NCI-H1105 treated with DMSO at 0.1 percent for 48 hours (cell line): ENCODE data around the gene ATP1A4.
"Not testable (repeated sequence)": the region's sequence is repeated elsewhere in the genome, so short reads cannot be mapped to it uniquely, and the experiment has no call there.

Source experiments
- DNase-seq: peaks from one replicate; lab custom pipeline; 2025; lab: John Stamatoyannopoulos, UW

Gene ATP1A4

GRCh38 chr1:160123726-160124125, 27.7 kb upstream of the ATP1A4 start:
- DNase-seq: no peak

- DNase-seq: no peak
These were observed 26.5 kb upstream of the ATP1A4 start for GRCh38 chr1:160124705-160125478.

DNA sequence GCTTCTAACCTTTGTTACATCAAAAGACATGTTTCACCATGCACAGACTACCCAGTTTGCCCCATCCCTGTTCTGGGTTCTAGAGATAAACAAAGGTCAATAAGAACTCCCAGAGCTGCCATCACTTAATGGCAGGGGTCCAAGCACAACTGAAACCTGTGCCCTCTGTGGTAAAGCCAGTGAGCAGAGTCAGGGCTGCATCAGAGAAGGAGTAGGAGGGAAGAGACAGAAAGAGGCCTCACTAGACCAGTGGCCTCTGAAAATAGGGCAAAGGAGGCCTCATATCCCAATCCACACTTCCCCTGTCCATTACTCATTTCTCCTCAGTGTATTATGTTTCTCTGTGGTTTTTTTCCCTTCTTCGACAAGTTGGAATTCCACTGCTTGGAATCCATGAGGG, 25.7 kb upstream of the ATP1A4 start:
- DNase-seq: no peak

DNA sequence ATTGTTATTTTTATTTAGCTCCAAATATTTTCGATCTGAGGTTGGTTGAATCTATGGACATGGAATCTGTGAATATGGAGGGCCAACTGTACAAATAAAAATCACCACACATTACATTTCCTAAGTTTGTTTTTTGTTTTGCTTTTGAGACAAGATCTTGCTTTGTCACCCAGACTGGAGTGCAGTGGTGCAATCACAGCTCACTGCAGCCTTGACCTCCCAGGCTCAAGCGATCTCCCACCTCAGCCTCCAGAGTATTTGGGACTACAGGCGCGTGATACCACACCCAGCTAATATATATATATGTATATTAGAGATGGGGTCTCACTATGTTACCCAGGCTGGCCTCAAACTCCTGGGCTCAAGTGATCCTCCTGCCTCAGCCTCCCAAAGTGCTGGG, 25.1 kb upstream of the ATP1A4 start:
- not testable (repeated sequence) for DNase-seq

GRCh38 chr1:160127381-160127780, 24.0 kb upstream of the ATP1A4 start:
- no peak for DNase-seq

- no peak for DNase-seq
These were observed 23.4 kb upstream of the ATP1A4 start for GRCh38 chr1:160127865-160128523.

DNA sequence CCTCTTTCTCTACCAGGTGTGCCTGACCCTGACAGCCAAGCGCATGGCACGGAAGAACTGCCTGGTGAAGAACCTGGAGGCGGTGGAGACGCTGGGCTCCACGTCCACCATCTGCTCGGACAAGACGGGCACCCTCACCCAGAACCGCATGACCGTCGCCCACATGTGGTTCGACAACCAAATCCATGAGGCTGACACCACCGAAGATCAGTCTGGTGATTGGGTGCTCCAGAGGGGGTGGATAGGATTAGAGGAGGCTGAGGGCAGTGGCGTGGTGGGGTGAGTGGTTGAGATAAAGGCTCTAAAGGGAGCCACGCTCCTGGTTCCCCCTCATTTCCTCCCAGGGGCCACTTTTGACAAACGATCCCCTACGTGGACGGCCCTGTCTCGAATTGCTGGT, 22.8 kb upstream of the ATP1A4 start:
- DNase-seq: no peak

DNA sequence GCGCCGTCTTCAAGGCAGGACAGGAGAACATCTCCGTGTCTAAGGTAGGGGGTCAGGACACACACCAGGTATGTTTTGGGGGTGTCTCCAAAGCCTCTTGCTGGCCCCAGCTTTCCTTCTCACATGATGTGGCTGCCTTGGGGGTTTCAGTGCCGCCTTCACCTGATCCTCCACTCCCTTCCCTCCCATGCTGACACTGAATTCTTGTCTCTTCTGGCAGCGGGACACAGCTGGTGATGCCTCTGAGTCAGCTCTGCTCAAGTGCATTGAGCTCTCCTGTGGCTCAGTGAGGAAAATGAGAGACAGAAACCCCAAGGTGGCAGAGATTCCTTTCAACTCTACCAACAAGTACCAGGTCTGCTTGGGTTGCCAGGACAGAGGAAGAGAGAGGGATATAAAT, 22.4 kb upstream of the ATP1A4 start:
- DNase-seq: no peak

- no peak for DNase-seq
These were observed 21.8 kb upstream of the ATP1A4 start for GRCh38 chr1:160129558-160129957.

- no peak for DNase-seq
These were observed 21.4 kb upstream of the ATP1A4 start for GRCh38 chr1:160129966-160130365.

- DNase-seq: no peak
These were observed 20.9 kb upstream of the ATP1A4 start for GRCh38 chr1:160130486-160130885.

GRCh38 chr1:160130939-160131338, 20.5 kb upstream of the ATP1A4 start:
- no peak for DNase-seq

DNA sequence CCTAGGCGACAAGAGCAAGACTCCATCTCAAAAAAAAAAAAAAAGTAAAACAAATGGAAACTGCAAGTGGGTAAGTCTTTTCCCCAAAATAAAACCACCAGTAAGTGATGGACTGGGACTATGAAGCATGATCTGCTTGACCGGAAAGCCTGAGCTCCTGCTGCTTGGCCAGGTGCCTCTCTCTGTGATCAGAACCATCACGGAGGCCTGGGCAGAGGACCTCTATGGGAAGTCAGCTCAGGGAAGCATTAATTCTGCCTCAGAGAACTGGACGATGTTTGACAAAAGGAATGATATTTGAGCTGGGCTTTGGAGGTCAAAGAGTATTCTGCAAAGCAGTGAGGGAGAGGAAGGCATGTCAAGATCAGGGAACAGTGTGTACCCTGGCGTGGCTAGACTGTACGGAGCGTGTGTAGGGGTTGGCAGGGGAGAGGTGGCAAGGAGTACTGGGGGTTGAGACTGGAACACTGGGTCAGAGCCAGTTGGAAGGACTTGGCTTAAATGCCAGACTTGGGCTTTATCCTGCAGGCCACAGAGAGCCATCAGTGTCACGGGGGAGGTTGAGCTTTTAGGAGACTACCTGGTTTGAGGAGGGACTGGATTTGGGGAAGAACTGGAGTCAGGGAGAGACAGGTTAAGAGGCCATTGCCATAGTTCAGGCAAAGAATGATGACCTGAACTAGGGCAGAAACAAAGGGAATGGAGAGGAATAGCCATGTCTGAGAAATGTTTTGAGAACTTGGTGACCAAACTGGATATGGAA, 19.4 kb upstream of the ATP1A4 start:
- DNase-seq: no peak

- no peak for DNase-seq
These were observed 17.2 kb upstream of the ATP1A4 start for GRCh38 chr1:160133990-160134770.

DNA sequence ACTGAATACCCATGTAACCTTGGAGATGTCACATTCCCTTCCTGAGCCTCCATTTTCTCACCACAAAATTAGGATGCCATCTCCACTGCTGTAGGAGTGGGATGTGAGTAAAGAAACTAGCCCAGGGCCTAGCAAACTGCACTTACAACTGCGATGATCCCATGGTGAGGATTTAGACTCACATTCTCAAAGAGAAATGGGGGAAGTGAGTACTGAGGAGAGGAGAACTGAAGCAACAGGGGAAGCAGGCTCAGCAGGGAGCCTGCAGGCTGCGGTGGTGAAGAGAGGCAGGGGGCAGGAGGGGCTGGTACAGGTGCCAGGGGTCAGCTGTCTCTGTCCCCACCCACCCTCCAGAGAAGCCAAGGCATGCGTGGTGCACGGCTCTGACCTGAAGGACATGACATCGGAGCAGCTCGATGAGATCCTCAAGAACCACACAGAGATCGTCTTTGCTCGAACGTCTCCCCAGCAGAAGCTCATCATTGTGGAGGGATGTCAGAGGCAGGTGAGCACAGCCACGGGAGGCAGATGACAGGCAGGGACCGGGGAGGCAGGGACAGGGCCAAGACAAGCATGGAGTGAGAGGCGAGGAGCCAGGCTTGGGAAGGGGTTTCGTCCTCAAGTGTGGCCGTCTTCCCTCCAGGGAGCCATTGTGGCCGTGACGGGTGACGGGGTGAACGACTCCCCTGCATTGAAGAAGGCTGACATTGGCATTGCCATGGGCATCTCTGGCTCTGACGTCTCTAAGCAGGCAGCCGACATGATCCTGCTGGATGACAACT, 16.4 kb upstream of the ATP1A4 start:
- no peak for DNase-seq

DNA sequence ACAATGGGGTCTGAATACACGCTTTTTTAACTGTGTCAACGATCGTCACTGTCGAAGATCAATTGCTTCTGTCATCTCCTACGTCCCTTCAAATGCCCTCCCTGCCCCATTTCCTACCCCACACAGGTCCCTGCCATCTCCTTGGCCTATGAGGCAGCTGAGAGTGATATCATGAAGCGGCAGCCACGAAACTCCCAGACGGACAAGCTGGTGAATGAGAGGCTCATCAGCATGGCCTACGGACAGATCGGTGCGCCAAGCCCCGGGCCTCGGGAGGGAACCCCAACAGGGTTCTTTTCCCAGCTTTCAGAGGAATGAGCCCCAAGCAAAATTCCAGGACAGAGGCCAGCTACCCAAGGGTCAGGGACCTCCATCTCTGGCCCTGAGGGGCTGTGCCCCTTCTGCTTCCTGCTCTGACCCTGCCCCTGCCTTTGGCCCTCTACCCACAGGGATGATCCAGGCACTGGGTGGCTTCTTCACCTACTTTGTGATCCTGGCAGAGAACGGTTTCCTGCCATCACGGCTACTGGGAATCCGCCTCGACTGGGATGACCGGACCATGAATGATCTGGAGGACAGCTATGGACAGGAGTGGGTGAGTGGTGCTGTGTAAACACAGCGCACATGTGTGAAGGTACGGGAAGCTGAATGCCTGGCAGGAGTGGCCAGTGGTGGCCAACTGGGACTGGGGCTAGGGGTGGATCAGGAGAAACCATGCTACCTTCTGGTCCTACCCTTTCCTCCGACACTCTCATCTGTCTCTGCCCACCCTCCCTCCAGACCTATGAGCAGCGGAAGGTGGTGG, 15.1 kb upstream of the ATP1A4 start:
- DNase-seq: no peak

GRCh38 chr1:160136926-160137200, 14.5 kb upstream of the ATP1A4 start:
- no peak for DNase-seq

DNA sequence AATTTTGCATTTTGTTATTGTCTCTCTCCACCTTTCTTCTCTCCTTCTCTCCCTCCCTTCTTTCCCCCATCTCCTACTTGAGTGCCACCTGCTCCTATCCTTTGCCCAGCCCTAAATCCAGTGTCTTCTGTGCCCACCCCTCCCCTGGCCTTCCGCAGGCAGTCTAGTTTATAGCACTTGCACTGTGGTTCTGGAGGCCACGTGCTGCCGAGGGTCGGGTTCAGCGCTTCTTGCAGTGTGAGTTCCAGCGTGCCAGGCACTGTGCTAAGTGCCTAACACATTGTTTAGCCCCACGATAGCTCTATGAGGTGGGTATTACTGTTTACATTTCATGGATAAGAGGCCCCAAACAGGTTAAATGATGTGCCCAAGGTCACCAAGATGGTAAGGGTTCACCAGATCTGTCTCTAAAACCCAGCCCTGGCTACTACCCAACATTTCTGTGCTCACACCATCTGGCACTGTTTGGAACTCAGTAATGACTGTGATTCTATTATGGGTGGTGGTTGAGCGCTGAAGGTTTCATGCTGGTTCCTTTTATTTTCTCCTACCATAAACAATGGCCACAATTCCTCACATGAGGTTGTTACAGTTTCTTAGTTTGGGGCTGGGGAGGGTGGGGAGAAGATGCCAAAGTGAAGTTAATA, 14.1 kb upstream of the ATP1A4 start:
- DNase-seq: no peak

- no peak for DNase-seq
These were observed 11.6 kb upstream of the ATP1A4 start for GRCh38 chr1:160139840-160140239.

- no peak for DNase-seq
These were observed 7.7 kb upstream of the ATP1A4 start for GRCh38 chr1:160143695-160144094.
